NCI-H2171 treated with DMSO at 0.1 percent for 48 hours (cell line): Measurements from ENCODE around the gene TUBG1.
A peak's percentile ranks its signal among the peaks of the same experiment; 100 is the strongest.
"Not testable (repeated sequence)": the region's sequence is repeated elsewhere in the genome, so short reads cannot be mapped to it uniquely, and the experiment has no call there.

Source experiments
- DNase-seq: peaks from one replicate; lab custom pipeline; 2025; lab: John Stamatoyannopoulos, UW

Gene TUBG1

DNA sequence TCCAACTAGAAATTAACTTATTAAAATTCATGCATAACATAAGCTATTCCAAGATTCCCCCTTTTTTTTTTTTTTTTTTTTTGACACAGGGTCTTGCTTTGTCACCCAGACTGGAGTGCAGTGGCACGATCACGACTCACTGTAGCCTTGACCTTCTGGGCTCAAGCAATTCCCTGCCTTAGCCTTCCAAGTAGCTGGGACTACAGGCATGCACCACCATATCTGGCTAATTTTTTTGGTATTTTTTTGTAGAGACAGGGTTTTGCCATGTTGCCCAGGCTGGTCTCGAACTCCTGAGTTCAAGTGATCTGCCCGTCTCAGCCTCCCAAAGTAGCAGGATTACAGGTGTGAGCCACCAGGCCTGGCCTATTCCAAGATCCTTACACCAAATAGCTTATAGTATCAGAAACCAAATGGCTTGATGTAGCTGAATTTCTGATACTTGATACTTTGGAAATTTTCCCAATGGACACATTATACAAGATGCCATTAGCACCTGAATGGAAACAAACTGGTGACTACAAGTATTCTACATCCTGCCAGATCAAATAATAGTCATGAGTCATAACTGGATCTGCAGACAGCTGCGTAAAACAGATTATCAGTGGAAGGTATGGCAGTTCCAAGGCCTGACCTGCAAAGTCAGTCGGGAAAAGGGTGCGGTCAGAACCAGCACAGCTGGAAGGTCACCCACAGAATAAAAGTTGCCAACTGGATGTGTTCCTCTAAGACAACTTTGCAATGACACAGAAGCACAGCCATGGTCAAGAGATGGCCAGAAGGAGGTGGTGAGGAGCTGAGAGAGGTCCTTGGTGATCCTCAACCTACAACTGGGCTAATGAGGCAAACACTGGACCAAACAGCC, 14.5 kb downstream of the TUBG1 start:
- peak; percentile 73 for DNase-seq

DNA sequence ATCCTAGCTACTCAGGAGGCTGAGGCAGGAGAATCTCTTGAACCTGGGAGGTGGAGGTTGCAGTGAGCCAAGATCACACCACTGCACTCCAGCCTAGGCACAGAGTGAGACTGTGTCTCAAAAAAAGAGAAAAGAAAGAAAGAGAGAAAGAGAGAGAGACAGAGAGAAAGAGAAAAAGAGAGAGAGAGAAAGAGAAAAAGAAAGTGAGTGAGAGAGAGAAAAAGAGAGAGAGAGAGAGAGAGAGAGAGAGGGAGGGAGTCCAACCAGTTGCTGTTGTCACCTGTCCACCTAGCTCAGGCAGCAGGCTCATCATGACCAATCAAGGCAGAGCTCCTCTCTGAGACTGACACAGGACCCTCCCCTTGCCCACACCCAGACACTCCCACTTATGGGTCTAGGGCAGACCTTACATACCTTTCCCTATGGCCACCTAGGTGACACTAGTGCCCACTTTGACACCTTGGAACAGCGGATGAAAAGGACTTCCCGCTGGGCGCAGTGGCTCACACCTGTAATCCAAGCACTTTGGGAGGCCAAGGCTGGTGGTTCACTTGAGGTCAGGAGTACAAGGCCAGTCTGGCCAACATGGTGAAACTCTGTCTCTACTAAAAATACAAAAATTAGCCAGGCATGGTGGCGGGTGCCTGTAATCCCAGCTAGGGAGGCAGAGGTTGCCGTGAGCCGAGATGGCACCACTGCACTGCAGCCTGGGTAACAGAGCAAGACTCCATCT, 17.7 kb downstream of the TUBG1 start:
- not testable (repeated sequence) for DNase-seq

DNA sequence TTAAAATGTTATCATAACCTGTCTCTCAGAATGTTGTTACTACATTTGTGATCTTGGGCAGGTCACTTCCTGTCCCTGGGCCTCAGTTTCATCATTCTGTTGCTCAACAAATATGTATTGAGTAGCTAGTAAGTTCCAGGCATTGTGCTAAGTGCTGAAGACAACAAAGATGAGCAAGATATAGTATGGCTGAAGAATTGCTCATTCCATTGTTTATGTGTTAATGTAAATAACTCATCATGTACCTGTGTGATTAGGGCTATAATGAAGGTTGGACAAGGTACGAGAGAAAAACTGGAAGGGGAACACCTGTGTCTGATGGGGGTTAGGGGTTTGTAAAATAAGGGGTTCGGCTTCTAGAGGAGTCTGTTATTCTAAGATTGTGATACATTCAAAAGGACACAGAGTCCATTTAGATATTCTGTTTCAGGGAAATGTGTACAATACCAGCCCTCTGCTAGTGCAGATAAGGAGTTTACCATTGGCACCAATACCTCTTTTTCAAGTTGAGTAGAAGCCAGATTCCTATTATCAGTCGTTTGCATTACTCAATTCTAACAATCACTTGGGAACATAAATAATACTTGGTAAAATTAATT, 20.0 kb downstream of the TUBG1 start:
- DNase-seq, result no peak

GRCh38 chr17:42632949-42633444, 23.5 kb downstream of the TUBG1 start:
- no peak for DNase-seq

GRCh38 chr17:42639525-42640113, 30.1 kb downstream of the TUBG1 start:
- no peak for DNase-seq

GRCh38 chr17:42640121-42640520, 30.6 kb downstream of the TUBG1 start:
- DNase-seq, result no peak

DNA sequence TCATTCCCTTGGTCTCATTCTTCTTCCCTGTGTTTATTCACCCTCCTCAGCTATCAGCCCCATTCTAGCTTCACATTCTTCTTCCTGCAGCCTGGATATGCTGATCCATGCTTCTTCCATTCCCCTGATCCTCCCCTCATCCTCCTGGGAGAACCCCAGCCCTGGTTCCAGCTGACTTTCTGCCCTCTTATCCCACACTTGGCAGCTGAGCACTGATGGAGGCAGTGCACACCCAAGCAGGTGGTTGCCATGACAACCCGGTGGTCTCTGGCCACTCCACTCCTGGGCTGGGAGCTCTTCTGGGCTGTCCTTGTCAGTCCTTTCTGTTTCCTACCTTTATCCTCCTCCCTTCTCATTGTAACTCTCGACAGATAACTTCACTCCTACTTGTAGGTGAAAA, 32.9 kb downstream of the TUBG1 start:
- no peak for DNase-seq

DNA sequence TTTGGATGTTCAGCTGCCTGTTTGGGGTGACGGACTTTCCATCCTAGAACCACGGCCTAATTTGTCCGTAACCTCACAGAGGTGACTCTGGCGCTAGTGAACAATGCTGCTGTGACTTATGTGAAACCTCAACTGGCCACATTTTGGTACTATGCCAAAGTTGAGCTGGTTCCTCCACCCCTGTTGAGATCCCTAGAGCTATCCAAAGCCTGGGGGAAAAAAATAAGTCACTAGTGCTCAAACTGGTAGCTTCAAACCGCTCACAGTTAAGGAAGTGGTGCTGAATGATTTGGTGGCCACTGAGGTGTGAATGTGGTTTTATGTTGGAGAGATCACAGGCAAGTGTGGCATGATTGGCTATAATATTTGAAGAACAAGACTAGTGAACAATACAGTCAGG, 38.3 kb downstream of the TUBG1 start:
- DNase-seq, result no peak

DNA sequence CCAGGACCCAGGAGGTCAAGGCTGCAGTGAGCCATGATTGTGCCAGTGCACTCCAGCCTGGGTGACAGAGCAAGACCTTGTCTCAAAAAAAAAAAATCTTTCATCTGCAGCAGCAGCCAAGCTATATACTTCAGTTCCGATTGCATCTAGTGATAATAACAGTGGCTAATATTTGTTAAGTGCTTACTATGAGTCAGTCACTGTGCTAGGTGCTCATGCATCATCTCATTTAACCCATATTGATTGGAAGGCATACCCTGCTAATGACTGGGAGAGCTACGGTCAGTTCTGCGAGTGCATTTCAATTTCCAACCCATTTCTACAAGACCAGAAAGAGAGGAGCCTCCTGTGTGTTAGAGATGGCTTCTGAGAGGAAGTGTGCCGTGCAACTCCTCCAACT, 41.9 kb downstream of the TUBG1 start:
- DNase-seq, result no peak

- no peak for DNase-seq
These were observed 44.0 kb downstream of the TUBG1 start for GRCh38 chr17:42653179-42654124.

DNA sequence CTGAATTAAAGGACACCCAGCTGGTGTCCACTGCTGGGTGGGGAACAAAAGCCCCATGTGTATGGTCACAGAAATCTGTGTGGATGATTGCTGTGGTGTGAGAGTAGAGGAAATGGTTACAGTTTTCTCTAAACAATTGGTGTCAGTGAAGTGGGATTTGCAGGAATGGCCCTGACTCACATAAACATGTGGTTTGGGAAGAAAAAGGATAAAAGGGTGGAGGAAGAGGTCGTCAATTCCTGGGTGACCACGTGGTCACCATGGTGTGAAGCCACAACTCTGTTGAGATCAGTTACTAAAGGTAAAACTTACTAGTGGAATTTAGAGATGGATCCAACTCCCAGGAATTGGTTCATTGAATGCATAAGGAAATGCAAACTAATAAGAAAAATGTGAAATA, 46.0 kb downstream of the TUBG1 start:
- DNase-seq, result no peak

DNA sequence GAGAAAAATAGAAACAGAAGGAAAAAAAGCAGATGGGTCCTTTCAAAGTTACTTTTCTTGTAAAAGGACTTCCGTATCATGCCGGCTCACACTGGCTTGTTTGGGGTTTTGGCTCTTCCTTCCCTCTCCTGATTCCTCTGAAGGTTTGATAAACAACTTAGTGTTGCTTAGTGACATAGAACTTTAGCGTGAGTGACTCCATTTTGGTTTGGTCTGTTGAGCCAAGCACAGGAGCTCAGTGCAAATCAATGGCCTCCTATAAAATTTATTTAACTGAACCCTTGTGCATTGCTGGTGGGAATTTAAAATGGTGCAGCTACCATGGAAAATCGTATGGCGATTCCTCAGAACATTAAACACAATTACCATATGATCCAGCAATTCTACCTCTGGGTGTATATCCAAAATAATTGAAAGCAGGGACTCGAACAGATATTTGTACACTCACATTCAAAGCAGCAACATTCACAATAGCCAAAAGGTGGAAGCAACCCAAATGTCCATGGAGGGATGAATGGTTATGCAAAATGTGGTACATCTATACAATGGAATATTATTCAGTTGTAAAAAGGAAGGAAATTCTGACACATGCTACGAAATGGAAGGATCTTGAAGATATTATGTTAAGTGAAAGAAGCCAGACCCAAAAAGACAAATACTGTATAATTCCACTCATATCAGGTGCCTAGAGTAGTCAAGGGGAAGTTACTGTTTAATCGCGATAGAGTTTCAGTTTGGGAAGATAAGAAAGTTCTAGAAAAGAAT, 48.5 kb downstream of the TUBG1 start:
- no peak for DNase-seq

DNA sequence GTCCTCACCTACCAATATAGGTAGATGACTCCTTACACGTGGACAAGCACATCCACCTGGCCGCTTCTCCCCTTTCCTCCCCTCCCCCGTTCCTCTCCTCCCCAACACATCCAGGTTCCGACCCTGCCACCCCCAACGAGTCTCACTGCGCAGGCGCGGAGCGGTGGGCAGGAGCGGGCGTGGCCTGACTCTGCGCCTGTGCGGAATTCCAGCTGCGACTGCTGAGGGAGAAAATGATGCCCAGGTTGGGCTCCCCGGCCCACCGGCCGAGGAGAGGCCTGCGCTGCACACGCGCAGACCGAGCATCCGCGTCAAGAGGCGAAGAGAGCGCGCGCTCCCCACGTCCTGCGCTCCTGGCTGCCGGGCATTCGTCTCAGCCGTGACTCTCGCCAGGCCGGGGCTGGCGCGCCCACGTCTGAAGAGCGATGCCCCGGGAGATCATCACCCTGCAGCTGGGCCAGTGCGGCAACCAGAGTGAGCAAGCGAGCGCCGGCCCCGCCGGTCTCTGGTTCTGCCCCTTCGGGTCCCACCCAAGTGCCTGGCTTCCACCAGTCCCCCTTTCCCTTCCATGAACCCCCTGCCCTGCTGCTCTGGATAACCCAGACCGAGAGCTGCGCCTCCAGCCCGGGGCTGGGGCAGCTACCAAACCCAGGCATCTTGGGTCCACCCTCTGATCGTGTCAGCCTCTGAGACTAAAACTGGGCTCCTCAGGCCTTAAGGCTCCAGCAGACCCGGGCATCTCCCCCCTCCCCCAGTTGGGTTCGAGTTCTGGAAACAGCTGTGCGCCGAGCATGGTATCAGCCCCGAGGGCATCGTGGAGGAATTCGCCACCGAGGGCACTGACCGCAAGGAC, 49.8 kb downstream of the TUBG1 start, which contains the start of gene TUBG2:
TUBG2 (plus strand) TSS at position 206 of the 853 bp plus-strand sequence; CDS start at position 426, 220 bp downstream.
- DNase-seq, result peak; percentile 94

DNA sequence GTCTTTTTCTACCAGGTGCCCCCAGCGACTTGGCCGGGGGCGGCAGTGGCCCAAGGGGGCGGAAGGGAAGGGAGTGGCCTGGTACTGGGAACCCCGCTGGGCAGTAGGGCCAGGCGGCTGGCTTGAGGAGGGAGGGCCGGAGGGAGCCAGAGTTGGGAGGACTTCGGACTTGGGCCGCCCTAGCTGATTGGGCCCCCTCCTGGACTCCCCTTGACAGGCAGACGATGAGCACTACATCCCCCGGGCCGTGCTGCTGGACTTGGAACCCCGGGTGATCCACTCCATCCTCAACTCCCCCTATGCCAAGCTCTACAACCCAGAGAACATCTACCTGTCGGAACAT, 50.4 kb downstream of the TUBG1 start:
- not testable (repeated sequence) for DNase-seq

GRCh38 chr17:42660692-42661345, 51.3 kb downstream of the TUBG1 start:
- no peak for DNase-seq
